ENCODE results near the gene TBC1D5.

DNA sequence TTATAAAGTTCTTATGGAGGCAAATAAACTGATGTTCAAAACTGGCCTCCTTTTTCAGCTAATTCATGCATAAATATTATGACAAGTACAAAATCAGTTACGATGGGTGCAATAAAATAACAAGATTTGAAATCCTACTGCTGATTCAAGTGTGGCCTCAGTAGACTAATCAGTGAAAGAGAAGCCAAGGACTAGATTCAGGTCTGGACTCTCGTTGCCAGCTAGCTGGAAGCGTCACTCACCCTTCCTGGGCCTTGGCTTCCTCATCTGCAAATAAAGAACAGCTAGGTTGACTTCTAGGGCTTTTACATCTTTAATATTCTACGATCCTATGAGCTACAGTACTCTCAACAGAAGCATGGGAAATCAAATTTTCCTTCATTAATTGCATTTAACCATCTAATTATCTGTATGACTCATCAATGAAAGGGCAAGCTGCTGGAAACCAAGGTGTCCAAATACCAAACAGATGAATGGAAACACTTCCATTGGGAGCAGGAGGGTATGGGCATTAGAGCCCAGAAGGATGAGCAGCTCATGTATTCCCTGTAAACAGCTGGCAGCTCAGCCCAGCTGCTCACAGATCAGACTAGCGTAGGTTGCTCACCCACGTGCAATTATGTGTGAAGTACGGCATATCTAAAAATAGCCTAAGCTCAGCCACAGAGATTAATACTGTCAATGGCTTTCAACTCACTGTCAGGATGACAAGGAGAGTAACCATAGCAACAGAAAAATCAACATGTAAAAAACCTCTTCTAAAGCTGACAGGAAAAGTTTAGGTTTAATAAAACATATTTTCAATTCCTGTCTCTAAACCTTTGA is 562.8 kb downstream of the TBC1D5 start:
- TF ChIP-seq, protein P1, sequence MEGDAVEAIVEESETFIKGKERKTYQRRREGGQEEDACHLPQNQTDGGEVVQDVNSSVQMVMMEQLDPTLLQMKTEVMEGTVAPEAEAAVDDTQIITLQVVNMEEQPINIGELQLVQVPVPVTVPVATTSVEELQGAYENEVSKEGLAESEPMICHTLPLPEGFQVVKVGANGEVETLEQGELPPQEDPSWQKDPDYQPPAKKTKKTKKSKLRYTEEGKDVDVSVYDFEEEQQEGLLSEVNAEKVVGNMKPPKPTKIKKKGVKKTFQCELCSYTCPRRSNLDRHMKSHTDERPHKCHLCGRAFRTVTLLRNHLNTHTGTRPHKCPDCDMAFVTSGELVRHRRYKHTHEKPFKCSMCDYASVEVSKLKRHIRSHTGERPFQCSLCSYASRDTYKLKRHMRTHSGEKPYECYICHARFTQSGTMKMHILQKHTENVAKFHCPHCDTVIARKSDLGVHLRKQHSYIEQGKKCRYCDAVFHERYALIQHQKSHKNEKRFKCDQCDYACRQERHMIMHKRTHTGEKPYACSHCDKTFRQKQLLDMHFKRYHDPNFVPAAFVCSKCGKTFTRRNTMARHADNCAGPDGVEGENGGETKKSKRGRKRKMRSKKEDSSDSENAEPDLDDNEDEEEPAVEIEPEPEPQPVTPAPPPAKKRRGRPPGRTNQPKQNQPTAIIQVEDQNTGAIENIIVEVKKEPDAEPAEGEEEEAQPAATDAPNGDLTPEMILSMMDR (IDR thresholded peaks at IDR 0.05; ENCODE audit: low read depth, low read length) = no peak
- TF ChIP-seq, protein P2, sequence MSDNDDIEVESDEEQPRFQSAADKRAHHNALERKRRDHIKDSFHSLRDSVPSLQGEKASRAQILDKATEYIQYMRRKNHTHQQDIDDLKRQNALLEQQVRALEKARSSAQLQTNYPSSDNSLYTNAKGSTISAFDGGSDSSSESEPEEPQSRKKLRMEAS (IDR thresholded peaks at IDR 0.05; ENCODE audit: low read depth, low read length) = no peak

Data from NB4 (cell line).